Measurements from ENCODE around the gene CYB5R2.
"Not testable (repeated sequence)": the region's sequence is repeated elsewhere in the genome, so short reads cannot be mapped to it uniquely, and the experiment has no call there.

Gene CYB5R2

GRCh38 chr11:7668911-7669310 is 4.4 kb downstream of the CYB5R2 start:
- no peak for DNase-seq (ENCODE audit: low spot score)

DNA sequence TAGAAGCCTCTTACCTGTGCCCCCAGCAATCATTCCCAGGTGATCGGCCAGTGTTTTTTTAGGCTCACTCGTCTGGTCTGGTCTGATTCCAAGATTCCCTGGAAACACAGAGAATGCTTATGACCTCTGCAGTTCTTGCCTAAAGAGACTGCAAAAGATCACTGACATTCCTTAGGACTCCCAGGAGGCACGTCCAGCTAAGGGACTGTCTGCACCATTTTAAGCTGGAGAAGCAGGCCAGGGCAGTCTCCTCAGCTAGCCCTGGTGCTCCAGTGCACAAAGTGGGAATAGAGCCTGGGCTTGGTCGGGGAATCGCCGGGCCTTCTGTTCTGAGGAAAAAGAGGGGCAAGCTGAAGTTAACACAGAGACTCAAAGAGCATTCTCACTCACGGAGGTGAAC is 4.8 kb downstream of the CYB5R2 start:
- no peak for DNase-seq (ENCODE audit: low spot score)

DNA sequence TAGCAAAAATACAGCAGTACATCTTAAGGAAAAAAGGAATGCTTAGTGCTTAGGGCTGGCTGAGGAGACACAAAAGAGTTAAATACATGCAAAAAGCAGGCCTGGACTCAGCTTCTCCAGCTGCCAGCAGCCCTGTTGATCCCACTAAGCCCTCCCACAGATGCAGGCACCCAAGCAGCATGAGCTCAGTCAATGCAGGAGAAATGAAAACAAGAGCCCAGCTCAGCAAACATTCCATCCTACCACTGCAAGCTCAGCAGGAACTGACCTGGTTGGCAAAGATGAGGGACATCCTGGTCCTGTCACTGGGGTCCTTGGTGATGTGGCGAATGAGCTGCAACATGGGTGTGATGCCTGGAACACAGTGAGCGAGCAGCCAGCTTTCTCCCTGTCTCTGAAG is 5.8 kb downstream of the CYB5R2 start:
- no peak for DNase-seq (ENCODE audit: low spot score)

- DNase-seq (ENCODE audit: low spot score) = no peak
Observed at GRCh38 chr11:7666292-7666866, 6.9 kb downstream of the CYB5R2 start.

DNA sequence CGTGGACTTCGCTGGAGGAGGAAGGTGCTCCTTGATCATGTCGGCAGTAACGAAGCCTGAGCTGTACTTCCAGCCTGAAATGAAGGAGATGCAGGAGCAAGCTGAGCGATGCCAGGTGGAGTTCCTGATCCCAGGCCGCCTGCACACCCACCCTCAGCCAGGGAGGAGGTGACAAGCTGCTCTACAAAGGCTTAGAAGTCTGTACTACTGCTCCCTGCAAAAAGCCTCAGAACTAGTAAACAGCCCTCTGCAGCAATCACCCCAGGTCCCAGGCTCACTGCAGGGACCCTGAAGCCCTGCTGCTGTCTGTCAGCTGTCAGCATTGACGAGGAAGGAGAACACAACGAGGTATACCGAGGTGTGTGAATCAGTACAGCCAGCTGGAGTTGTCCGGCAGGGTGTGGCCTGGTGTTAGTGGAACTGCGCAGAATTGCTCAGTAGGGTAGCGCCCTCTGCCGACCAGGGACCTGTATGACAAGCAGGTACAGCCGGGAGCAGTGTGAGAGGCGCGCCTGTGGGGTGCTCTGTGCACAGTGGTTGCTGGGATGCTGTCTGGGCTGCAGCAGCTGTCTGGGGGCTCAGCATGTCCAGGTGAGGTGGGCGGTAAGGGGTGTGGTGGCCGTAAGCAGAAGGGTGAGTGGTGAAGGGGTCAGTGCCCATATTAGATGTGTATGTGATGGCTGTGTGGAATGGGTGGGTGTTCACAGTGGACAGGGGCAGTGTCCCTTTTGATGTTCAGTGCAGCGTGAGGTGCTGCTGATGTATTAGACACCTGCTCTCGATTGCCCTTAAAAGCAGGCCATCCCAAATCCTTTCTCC is 7.6 kb downstream of the CYB5R2 start:
- DNase-seq (ENCODE audit: low spot score) = peak; percentile 64

GRCh38 chr11:7664867-7665266 is 8.4 kb downstream of the CYB5R2 start:
- no peak for DNase-seq (ENCODE audit: low spot score)

DNA sequence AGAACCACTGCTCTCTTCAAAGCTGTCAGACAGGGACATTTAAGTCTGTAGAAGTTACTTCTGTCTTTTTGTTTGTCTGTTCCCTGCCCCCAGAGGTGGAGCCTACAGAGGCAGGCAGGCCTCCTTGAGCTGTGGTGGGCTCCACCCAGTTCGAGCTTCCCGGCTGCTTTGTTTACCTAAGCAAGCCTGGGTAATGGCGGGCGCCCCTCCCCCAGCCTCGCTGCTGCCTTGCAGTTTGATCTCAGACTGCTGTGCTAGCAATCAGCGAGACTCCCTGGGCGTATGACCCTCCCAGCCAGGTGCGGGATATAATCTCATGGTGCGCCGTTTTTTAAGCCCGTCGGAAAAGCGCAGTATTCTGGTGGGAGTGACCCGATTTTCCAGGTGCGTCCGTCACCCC is 9.8 kb downstream of the CYB5R2 start:
- not testable (repeated sequence) for DNase-seq (ENCODE audit: low spot score)

DNA sequence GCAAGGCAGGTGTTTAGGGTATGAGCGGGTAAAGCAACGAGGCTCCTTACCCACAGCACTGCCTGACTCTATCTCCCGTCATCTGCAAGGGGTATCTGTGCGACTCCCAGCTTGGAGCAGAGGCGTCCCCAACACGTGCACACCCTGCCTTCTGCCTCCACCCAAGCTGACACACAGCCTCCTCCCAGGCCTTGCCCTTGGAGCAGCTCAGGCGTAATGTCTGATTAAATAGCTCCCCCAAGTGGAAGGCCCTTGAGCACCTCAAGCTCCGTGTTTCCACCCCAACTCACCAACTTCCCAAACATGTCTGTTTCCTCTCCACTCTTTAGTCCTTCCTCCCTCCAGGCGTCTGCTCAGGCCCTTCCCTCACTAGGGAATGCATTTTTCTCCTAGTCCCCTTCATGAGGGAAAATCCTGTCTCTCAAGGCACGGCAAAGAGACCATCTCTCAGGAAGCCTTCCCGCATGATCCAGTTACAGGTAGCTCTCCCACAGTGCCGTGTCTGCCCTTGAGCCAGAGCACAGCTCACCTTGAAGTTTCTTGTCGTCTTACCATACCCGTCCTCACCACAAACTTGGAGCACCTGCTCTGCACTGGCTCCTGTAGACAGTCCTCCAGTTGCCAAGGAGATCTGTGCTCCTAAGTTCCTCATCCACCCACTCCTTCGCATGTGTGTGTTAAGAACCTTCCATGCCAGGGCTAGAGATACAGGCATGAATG is 15.8 kb downstream of the CYB5R2 start:
- peak; percentile 16 for DNase-seq (ENCODE audit: low spot score)

DNA sequence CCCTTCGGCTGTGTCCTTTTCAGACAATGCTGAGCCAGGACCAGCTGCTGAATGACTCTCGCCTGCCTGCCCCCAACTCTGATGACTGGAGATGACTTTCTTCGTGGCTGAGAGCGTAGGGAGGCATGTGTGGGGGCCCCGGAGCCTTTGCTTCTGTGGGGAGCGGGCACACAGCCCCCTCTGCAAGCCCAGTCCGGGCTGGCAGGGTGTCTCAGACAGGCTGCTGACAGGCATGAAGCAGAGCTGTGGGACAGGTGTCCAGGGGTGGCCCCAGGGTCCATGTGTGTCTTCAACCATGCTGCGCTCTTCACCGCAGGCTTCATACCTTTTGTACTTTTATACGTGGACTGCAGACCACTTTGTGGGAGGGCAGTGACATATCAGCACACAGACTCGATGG is 16.6 kb downstream of the CYB5R2 start:
- no peak for DNase-seq (ENCODE audit: low spot score)

DNA sequence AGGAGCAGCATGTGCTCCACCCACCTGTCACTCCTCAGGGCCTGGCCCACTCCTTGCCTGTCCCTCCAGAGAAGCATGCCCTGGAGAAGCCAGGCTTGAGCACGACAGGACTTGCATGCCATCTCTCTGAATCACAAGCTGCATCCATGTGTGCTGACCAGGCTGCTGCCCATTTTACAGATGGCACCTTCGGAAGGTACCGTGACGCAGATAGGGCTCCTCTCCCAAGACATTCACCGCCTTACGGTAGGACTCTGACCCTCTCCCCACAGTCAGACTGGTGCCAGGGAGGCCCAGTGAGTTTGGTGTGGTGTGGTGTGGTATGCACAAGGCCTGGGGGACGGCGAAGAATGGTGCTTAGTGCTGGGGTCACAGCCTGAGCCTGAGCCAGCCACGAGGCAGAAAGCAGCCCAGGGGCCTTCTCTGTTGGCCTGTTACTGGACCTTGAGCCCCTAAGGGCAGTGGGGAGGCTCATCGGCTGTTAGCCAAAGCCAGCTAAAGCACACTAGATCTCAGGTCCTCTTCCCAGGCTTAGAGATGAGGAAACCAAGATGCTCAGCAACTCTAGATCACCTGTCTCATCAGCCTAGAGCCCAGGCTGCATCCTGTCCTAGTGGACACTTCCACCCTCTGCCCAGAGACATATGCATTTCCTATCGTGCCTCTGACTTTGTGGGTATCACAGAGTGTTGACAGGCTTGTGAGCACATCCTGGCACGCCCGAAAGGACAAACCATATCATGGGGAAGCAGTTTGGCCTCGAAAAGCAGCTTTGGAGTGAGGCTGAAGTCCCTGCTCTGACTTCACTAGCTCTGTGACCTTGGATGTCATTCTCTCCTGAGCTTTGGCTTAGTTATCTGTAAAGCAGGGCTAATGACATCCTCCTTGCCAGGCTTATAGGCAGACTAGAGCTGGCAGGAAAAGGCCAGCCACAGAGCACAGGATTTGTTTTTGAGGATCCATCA is 17.8 kb downstream of the CYB5R2 start:
- DNase-seq (ENCODE audit: low spot score) = no peak

DNA sequence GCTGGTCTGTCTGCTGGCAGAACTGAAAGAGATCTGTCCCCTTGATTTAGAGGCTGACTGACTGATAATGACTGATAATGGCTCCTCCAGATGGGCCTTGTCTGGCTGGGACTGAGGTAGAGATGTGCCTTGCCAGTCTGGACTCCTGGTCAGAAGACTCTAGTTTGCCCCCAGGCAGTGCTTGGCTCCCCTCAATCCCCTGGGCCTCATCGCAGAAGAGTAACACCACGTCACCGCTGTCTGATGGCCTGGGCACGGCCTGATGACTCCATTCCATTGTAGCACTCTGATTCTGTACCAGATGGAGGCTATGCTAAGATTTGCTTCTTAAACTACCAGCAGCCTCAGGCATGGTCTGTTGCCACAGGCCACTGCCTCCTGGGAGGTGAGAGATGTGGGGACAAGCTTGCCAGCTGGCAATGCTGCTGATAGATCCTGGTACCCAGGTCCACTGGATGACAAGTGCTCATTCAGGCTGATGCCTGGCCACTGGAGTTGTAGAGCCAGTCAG is 19.1 kb downstream of the CYB5R2 start:
- DNase-seq (ENCODE audit: low spot score) = no peak

DNA sequence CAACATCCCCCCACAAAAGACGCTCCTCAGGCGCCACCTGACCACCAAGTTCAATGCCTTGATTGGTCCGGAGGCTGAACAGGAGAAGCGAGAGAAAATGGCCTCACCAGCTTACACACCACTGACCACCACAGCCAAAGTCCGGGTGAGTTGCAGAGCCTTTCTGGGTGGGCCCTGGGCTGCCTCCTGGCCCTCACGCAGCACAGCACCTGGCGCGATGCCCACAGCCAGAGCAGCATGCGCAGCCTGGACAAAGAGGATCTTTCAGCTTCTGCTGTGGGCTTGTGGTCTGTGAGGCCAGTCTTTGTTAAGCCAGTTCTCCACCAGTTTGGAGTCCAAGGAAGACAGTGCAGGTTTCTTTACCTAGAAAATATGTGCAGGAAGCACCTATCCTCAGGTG is 21.6 kb downstream of the CYB5R2 start:
- no peak for DNase-seq (ENCODE audit: low spot score)

DNA sequence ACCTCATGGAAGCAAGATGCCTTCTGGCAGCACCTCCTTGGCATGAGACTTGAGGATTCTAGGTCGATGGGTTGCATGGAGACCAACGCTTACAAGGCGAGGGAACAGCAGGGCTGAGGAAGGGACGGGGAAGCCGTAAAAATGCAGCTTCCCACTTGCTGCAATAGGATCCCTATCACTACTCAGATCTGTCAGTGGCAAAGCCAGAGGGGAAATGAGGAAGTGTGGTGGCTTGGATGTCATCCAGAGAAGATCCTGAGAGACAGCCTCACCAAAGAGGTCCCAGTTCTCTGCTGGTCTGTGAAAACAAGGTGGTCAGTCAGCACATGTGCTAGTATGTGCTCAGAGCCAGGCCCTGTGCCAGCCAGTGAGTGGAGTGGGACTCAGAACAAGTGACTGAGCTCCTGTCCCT is 22.2 kb downstream of the CYB5R2 start:
- no peak for DNase-seq (ENCODE audit: low spot score)

DNA sequence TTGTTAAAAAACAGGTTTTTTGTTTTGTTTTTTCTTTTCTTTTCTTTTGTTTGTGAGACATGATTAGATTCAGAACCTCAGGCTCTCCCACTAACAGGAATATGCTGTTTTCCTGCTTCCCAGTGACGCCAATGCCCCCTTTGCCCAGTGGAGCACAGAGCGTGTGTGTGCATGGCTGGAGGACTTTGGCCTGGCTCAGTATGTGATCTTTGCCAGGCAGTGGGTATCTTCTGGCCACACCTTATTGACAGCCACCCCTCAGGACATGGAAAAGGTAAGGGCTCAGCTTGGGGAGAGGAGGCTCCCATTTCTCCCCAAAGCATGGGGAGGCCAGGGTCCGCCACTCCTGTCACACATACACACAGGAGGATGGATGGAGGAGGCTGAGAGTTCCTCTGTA is 25.0 kb downstream of the CYB5R2 start:
- DNase-seq (ENCODE audit: low spot score) = no peak

- no peak for DNase-seq (ENCODE audit: low spot score)
Observed at GRCh38 chr11:7646866-7647265, 26.4 kb downstream of the CYB5R2 start.

DNA sequence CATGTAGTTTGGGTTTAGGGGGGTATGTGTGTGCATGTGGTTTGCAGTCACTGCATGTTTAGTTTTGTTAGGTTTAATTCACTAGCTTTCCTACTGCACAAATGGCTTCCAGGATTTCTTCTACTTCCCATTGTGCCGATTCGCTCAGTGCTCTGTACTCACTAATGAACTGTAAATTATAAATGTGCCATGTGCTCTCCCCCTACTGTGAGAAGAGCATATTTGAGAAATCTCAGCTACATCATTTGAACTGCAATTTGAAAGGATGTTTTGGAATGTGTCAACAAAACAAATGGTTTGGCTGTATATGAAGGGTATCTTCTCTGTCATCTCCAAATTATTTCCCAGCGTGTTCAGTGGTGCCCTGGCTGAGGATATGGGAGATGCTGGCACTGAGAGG is 28.1 kb downstream of the CYB5R2 start:
- DNase-seq (ENCODE audit: low spot score) = no peak

DNA sequence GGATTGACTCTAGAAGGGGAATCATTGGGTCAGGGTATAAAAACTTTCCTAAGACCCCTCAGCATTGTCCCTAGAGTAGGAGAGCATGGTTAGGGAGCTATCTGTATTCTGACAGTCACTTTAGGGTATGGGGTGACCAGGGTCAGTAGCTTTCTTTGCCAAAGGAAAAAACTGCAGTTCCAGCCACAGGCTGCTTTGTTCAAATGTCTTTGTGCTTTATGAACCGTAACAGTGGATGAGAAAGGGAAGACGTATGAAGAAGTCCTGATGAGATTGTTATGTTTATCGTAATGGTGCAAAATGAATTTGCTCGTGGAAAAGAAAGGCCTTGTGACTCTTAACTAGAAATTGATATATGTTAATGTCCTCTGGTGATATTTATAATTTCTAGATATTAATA is 30.0 kb downstream of the CYB5R2 start:
- DNase-seq (ENCODE audit: low spot score) = no peak

DNA sequence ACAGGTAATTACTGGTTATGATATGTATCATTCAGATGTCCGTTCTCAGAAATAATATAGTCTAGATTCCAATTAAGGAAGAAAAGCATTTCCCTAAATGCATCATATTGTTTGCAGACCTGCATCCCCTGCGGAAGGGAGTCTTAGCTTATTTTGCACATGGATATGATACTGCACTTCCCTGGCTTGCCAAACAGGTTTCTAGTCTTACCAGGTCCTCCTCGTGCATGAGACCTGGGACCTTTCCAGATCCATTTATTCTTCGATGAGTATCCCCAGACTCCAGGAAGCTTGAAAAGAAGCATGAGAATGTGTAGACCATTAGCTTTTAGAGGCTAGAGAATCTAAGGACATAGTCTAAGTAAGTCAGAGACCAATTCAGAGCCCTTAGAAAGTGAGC is 30.6 kb downstream of the CYB5R2 start:
- DNase-seq (ENCODE audit: low spot score) = no peak

DNA sequence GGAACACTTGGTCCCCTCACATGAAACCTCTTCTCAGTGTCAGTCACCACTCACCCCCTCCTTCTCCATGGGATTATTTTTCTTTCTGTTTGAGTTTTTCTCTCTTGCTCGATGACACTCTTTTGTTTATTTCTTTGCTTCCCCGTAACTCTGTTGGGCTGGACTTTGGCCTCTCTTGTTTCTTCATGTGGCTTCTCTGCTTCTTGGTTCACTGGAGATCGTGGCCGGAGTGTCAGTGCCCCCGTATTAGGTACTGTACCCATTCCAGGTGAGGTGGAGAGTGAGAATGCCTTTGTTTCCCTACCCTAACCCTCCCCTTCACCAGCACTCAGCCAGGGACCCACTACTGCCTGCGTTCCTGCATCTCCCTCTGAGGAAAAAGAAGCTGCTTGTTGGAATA is 32.5 kb downstream of the CYB5R2 start:
- DNase-seq (ENCODE audit: low spot score) = no peak

DNA sequence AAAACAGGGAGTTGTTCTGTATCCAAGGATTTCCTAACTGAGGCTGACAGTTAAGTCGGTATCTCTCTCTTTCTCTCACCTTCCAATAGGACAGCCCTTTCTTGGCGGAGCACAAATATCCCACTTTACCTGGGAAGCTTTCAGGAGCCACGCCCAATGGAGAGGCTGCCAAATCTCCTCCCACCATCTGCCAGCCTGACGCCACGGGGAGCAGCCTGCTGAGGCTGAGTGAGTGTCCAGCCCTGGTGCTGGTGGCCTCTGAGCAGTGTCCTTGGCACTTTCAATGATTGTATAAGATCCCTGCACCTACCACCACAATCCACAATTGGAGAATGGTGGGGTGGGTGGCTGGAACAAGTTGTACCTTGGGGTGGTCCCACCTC is 33.7 kb downstream of the CYB5R2 start:
- DNase-seq (ENCODE audit: low spot score) = no peak

DNA sequence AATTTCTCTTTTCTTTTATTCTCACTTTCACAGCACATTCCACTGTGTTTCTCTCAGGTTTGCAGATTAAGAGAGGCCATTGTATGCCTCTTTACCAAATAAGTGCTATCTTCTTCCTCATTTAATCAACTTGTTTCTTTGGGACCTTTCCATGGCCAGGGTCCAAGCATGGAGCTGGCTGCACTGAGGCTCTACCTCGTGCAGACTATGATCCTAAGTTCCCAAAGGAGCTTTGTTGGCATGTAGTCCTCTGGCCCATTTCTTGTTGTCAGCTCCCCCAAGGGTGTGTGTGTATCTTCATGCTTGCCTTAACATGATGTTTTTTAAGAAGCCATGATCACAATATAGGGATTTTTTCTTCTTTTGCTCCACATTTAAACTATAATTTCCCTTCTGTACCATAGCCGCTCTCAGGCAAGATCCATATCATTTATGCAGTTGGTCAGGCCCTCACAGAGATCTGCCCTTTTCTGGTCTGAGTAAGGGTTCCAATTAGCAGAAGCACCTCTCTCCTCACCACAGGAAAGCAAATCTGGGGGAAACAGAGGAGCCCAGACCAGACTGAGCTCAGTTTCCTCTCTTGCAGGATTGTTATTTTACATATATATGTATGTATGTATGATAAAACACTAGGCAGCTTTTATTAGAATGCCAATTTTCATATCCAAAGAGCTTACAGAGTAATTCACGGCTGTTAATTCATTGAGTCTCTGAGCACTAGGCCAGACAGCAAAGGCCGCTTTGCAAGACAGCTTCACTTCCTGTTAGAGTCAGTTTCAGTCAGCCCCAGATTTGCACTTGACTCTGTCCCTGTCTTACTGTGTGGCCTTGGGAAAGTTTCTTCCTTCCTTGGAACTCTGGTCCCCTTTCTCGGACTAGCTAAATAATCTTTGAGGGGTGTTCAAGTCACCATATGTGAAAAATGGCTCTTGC is 34.3 kb downstream of the CYB5R2 start:
- no peak for DNase-seq (ENCODE audit: low spot score)
